ENCODE results near the gene CACNA1A.
"Not testable (repeated sequence)": the region's sequence is repeated elsewhere in the genome, so short reads cannot be mapped to it uniquely, and the experiment has no call there.

Gene CACNA1A

GRCh38 chr19:13506471-13506820 is at the start of gene CACNA1A:
CACNA1A (minus strand) TSS chr19:13506479; CDS start chr19:13506224, 255 bp downstream.
- no peak for DNase-seq (ENCODE audit: low read depth)

- no peak for DNase-seq (ENCODE audit: low read depth)
These were observed 48.4 kb upstream of the CACNA1A start for GRCh38 chr19:13554506-13555240.

GRCh38 chr19:13553880-13554400 is 47.7 kb upstream of the CACNA1A start:
- no peak for DNase-seq (ENCODE audit: low read depth)

DNA sequence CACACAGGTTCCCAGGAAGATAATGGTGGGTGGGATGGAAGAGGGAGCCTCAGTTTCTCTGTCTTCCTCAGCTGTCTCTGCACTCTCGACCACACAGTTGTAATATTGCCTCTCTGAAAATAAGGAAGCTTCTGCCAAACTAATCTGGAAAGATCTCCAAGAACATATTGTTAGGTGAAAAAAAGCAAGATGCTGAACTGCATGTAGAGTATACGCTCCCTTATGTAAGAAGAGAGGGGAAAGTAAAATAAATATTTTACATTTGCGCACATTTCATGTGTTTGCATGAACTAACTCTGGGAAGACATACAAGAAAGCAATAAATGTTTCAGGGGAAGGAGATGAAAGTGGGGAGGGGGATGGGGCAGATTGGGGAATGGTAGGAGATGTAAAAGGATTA is 41.9 kb upstream of the CACNA1A start:
- DNase-seq (ENCODE audit: low read depth), result no peak

- no peak for DNase-seq (ENCODE audit: low read depth)
These were observed 40.8 kb upstream of the CACNA1A start for GRCh38 chr19:13547102-13547501.

DNA sequence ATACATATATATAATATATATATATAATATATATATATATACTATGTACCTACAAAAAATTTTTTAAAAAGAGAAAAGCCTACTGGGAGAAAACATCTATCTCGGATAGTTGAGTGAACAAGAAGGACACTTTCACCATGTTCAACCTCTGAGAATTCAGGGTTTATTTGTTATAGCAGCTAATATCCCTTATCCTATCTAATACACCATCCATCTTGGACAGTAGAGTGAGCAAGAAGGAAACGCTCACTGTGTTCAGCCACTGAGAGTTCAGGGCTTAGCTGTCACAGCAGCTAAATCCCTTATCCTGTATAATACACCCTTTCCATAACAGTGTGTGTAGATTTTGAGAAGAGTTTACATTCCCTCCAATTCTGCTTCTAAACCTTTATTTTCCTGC is 38.1 kb upstream of the CACNA1A start:
- no peak for DNase-seq (ENCODE audit: low read depth)

- DNase-seq (ENCODE audit: low read depth), result no peak
These were observed 35.3 kb upstream of the CACNA1A start for GRCh38 chr19:13541554-13541953.

- no peak for DNase-seq (ENCODE audit: low read depth)
These were observed 33.1 kb upstream of the CACNA1A start for GRCh38 chr19:13539332-13539731.

GRCh38 chr19:13538601-13539253 is 32.4 kb upstream of the CACNA1A start:
- no peak for DNase-seq (ENCODE audit: low read depth)

- DNase-seq (ENCODE audit: low read depth), result no peak
These were observed 31.2 kb upstream of the CACNA1A start for GRCh38 chr19:13537454-13537853.

DNA sequence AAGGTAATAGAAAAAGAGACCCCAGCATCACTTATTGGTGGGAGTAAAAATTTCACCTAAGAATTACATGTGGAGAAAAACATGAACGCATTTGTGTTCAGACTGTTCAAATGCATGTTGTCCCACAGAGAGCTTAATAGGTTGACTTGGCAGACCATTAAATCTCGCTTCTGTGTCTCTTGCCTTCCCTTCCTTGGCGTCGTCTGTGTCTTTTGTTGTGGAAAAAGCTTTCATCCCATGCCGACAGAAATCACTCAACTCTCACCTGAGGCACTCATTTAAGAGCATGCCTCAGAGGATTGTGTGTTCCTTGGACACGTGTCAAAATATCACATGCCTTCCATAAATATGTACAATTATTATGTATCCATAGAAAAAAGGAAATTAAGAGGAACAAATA is 24.4 kb upstream of the CACNA1A start:
- DNase-seq (ENCODE audit: low read depth), result no peak

DNA sequence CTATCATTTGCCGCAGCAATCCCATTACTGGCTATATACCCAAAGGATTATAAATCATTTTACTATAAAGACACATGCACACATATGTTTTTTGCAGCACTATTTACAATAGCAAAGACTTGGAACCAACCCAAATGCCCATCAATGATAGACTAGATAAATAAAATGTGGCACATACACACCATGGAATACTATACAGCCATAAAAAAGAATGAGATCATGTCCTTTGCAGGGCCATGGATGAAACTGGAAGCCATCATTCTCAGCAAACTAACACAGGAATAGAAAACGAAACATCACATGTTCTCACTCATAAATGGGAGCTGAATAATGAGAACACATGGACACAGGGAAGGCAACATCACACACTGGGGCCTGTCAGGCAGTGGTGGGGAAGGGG is 23.4 kb upstream of the CACNA1A start:
- not testable (repeated sequence) for DNase-seq (ENCODE audit: low read depth)

DNA sequence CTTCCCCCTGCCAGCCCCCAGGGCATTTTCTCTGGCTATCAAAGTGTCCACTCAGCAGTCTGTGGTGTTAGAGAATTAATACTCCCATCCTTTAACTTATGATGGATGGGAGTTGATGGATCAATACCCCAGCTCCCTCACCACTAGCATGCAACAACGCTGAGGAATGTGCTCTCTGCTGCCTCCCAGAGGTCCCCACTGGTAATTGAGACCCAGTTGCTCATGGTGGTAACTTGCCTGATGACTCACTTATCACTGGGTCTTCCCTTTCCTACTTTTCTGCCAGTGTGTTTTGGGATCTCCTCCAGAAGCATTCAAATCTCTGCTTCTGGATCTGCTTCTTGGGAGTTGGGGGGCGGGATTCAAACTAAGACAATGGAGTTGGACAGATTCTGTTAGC is 20.3 kb upstream of the CACNA1A start:
- no peak for DNase-seq (ENCODE audit: low read depth)

DNA sequence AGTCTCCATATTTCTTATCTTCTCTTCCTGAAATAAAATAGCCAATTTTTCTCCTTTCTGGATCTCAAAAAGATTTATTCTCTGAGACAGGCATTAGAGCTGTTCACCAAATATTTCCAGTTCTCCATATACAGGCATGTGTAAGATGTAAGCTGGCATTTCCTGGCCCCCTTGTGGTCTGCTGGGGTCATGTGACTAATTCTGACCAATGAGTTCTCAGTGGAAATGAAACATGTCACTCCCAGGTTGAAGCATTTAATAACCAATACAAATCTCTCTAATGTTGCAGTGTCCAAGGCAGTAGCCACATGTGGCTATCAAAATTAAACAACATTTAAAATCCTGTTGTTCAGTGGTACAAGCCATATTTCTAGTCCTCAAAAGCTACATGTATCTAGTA is 14.8 kb upstream of the CACNA1A start:
- no peak for DNase-seq (ENCODE audit: low read depth)

- no peak for DNase-seq (ENCODE audit: low read depth)
These were observed 5.7 kb upstream of the CACNA1A start for GRCh38 chr19:13511947-13512346.

GRCh38 chr19:13507053-13507611 is 853 bp upstream of the CACNA1A start:
- DNase-seq (ENCODE audit: low read depth), result no peak

- peak; percentile 1 for DNase-seq (ENCODE audit: low read depth)
These were observed 363 bp downstream of the CACNA1A start for GRCh38 chr19:13505761-13506470.

DNA sequence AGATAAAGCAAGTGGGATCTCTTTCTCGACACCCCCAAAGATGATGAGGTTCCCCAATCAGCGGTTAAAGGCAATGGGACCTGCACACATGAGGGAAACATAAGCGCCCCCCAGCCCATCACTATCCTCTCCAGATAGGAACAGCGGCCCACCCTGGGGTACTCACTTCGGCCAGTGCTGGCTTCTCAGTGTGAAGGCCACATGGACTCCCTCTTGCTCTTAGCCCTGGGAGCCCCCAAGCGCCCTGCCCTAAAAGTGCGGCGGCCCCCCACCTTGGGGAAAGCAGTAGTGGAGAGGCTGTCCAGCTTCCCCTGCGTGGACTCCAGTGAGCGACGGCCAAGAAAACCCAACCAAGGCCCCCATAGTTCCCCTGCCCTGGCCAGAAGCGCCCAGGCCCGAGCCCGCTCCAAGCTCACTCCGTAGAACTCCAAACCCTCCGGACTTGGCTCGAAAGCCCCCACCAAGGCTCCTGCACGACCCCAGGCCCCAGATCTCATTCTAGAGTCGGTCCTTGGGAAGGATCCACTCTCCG is 1.0 kb downstream of the CACNA1A start:
- no peak for DNase-seq (ENCODE audit: low read depth)

GRCh38 chr19:13503570-13504235 is 2.6 kb downstream of the CACNA1A start:
- DNase-seq (ENCODE audit: low read depth), result no peak

DNA sequence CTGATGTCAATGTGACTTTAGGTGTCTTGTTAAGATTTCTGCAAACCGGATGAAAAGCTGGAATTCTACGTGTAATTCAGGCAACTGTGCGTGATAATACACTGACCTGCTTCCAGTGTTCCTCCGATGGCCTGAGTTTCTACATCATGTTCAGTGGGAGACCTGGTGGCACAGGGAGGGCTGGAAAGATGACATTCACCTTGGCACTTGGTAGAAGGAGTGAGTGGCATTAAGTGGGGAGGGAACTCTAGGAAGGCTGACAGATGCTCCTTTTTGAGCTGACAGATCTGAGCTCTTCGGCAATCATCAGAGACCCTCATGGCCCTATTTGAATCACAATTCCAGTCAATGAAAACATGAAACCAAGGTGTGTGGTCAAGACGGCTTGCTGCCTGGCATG is 4.0 kb downstream of the CACNA1A start:
- no peak for DNase-seq (ENCODE audit: low read depth)

DNA sequence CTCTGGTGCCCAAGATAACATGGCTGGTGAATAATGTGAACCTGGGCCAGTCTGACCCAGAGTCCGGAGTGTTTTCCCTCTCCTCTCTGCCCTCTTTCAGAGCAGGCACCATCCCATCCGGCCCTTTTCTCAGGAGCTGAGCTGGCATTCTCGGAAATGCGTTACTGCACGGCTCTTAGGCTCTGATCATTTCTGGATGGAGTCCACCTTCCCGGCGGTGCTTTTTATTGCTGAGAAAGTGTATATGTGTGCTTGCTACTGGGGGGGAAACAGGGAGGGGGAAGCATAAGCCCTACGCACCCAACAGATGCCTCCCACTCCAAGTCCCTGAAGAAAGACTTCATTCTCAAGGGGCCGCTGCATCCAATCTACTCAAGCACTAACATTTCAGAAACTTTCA is 6.6 kb downstream of the CACNA1A start:
- DNase-seq (ENCODE audit: low read depth), result no peak
